MM.1S (cell line): ENCODE measurements around the gene ZNF334.

Experiments used
- EZH2 ChIP-seq: fragments of 300-600 bp; sonication (generic); optimal IDR thresholded peaks from 2 replicates; pipeline ENCODE3; 2017; ENCODE audit warnings: low read depth, mild to moderate bottlenecking, antibody characterized with exemption, low read length, mixed read lengths
- TF ChIP-seq, protein P1 (sequence below): fragments of 300-600 bp; sonication (generic); IDR thresholded peaks from 2 replicates; pipeline ENCODE4 v1.5.1; 2016; ENCODE audit warnings: antibody characterized with exemption, low read length, mixed read lengths

GRCh38 chr20:46484954-46485353, 28.4 kb downstream of the ZNF334 start:
- no peak for TF ChIP-seq EZH2
- TF ChIP-seq, protein P1, sequence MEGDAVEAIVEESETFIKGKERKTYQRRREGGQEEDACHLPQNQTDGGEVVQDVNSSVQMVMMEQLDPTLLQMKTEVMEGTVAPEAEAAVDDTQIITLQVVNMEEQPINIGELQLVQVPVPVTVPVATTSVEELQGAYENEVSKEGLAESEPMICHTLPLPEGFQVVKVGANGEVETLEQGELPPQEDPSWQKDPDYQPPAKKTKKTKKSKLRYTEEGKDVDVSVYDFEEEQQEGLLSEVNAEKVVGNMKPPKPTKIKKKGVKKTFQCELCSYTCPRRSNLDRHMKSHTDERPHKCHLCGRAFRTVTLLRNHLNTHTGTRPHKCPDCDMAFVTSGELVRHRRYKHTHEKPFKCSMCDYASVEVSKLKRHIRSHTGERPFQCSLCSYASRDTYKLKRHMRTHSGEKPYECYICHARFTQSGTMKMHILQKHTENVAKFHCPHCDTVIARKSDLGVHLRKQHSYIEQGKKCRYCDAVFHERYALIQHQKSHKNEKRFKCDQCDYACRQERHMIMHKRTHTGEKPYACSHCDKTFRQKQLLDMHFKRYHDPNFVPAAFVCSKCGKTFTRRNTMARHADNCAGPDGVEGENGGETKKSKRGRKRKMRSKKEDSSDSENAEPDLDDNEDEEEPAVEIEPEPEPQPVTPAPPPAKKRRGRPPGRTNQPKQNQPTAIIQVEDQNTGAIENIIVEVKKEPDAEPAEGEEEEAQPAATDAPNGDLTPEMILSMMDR = no peak
